ENCODE measurements around the gene PSEN1. TPM values are rescaled to one million over a fixed set of nuclear protein-coding genes. Genes with fewer than 3 reads are reported as not detected.

The PSEN1 gene
- total RNA-seq, 1 donor from 2014 or later: 63.9 TPM

GRCh38 chr14:73143617-73144016 is 7.3 kb downstream of the PSEN1 start:
- TF ChIP-seq CTCF (IDR thresholded peaks at IDR 0.05): no peak
- no peak overlapping the region for H3K27ac ChIP-seq
- H3K4me1 ChIP-seq: peaks cover 4% of the 10 kb centered on the region
- no peaks in the 10 kb centered on the region for H3K27me3 ChIP-seq
- DNase-seq: no peak
- H3K9me3 ChIP-seq: no peaks in the 10 kb centered on the region
- intact Hi-C loops (cut with DNase I): no loop called here
- H3K36me3 ChIP-seq: peaks cover 12% of the 10 kb centered on the region
- no peak overlapping the region for H3K4me3 ChIP-seq
- ATAC-seq: no peak

GRCh38 chr14:73145371-73145770 is 9.1 kb downstream of the PSEN1 start:
- Histone ChIP-seq H3K4me3 (no peak overlapping the region), H3K4me1 (peaks cover 4% of the 10 kb centered on the region), H3K27ac (no peak overlapping the region), H3K36me3 (peaks cover 29% of the 10 kb centered on the region), H3K9me3 (no peaks in the 10 kb centered on the region), H3K27me3 (no peaks in the 10 kb centered on the region)
- DNase-seq (no peak), ATAC-seq (no peak)
- intact Hi-C loops (cut with DNase I): no loop called here
- TF ChIP-seq CTCF (IDR thresholded peaks at IDR 0.05): no peak

- Histone ChIP-seq H3K4me3 (no peak overlapping the region), H3K9me3 (no peaks in the 10 kb centered on the region), H3K27ac (no peak overlapping the region), H3K4me1 (peaks cover 4% of the 10 kb centered on the region), H3K36me3 (peaks cover 37% of the 10 kb centered on the region), H3K27me3 (no peaks in the 10 kb centered on the region)
- TF ChIP-seq CTCF (IDR thresholded peaks at IDR 0.05): no peak
- intact Hi-C loops (cut with DNase I): no loop called here
- DNase-seq: no peak
- ATAC-seq: no peak
Observed at GRCh38 chr14:73146111-73146510, 9.8 kb downstream of the PSEN1 start.

- Histone ChIP-seq H3K9me3 (no peaks in the 10 kb centered on the region), H3K27me3 (no peaks in the 10 kb centered on the region), H3K4me3 (no peak overlapping the region), H3K27ac (no peak overlapping the region), H3K36me3 (peaks cover 58% of the 10 kb centered on the region), H3K4me1 (no peaks in the 10 kb centered on the region)
- DNase-seq: no peak
- no peak for ATAC-seq
- intact Hi-C loops (cut with DNase I): no loop called here
- TF ChIP-seq CTCF (IDR thresholded peaks at IDR 0.05): no peak
Observed at GRCh38 chr14:73149753-73150152, 13.4 kb downstream of the PSEN1 start.

- DNase-seq: no peak
- Histone ChIP-seq H3K27ac (no peak overlapping the region), H3K27me3 (no peaks in the 10 kb centered on the region), H3K9me3 (no peaks in the 10 kb centered on the region), H3K4me1 (no peaks in the 10 kb centered on the region), H3K4me3 (no peak overlapping the region), H3K36me3 (peaks cover 77% of the 10 kb centered on the region)
- ATAC-seq: no peak
- TF ChIP-seq CTCF (IDR thresholded peaks at IDR 0.05): no peak
- intact Hi-C loops (cut with DNase I): no loop called here
Observed at GRCh38 chr14:73153272-73153671, 17.0 kb downstream of the PSEN1 start.

- no peaks in the 10 kb centered on the region for H3K4me1 ChIP-seq
- intact Hi-C loops (cut with DNase I): no loop called here
- DNase-seq: no peak
- no peak overlapping the region for H3K4me3 ChIP-seq
- peaks cover 86% of the 10 kb centered on the region for H3K36me3 ChIP-seq
- H3K27me3 ChIP-seq: no peaks in the 10 kb centered on the region
- ATAC-seq: no peak
- H3K9me3 ChIP-seq: no peaks in the 10 kb centered on the region
- no peak for TF ChIP-seq CTCF (IDR thresholded peaks at IDR 0.05)
- H3K27ac ChIP-seq: no peak overlapping the region
Observed at GRCh38 chr14:73162251-73162650, 25.9 kb downstream of the PSEN1 start.

Measured in upper lobe of right lung (tissue), 1 donor.